ENCODE measurements around the gene KCNK10. TPM values are rescaled to one million over a fixed set of nuclear protein-coding genes. Genes with fewer than 3 reads are reported as not detected.

KCNK10 gene
- total RNA-seq, 1 donor from 2014 or later, result 1.4 TPM

DNA sequence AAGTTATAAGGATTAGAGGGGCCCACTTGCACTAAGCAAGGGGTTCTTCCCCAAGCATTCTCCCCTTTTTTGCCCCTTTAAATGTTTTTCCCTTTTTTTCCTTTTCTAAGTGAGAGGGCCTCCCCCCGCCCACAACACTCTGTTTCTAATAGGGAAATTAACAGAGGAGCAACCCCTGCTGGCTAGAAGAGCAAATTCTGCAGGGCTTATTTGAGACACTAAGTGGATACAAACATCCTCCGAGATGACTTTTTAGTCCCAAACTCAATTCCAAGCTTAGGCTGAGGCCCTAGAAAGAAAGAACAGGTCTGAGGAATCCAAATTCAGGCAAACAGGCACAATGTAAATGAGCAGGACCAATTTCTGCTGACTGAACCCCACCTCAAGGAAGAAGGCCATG lies 179.3 kb downstream of the KCNK10 start:
- no peaks in the 10 kb centered on the region for H3K9me3 Mint-ChIP-seq
- peaks cover 24% of the 10 kb centered on the region for H3K27me3 Mint-ChIP-seq

DNA sequence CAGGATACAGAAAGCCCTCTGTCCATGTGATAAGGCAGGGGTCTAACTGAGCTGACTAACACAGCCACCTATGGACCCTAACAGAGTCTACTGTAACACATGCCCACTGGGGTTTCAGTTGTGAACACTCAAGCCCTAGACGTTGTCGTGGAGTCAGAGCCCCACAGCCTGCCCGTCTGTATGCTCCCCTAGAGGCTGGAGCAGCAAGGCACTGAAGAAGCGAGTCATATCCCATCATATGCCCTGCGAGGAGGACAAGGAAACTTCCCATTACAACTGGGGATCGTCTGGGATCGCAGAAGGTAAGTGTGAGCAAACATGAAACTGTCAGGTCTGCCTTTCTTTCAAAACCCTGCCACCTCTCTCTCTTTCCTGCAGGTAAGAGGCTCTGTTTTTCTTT lies 180.1 kb downstream of the KCNK10 start:
- no peaks in the 10 kb centered on the region for H3K4me1 Mint-ChIP-seq (ENCODE audit: unreplicated experiment)
- H3K27me3 Mint-ChIP-seq, result peaks cover 20% of the 10 kb centered on the region
- no peak for DNase-seq (ENCODE audit: extremely low spot score, unreplicated experiment)
- no peaks in the 10 kb centered on the region for H3K9me3 Mint-ChIP-seq
- TF ChIP-seq, protein P1, sequence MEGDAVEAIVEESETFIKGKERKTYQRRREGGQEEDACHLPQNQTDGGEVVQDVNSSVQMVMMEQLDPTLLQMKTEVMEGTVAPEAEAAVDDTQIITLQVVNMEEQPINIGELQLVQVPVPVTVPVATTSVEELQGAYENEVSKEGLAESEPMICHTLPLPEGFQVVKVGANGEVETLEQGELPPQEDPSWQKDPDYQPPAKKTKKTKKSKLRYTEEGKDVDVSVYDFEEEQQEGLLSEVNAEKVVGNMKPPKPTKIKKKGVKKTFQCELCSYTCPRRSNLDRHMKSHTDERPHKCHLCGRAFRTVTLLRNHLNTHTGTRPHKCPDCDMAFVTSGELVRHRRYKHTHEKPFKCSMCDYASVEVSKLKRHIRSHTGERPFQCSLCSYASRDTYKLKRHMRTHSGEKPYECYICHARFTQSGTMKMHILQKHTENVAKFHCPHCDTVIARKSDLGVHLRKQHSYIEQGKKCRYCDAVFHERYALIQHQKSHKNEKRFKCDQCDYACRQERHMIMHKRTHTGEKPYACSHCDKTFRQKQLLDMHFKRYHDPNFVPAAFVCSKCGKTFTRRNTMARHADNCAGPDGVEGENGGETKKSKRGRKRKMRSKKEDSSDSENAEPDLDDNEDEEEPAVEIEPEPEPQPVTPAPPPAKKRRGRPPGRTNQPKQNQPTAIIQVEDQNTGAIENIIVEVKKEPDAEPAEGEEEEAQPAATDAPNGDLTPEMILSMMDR (conservative IDR thresholded peaks at IDR 0.05), result no peak
- H3K27ac Mint-ChIP-seq, result no peak overlapping the region
- no peaks in the 10 kb centered on the region for H3K36me3 Mint-ChIP-seq
- H3K4me3 Mint-ChIP-seq, result no peak overlapping the region

More for the DNA sequence above, 179.3 kb downstream of the KCNK10 start:
- Mint-ChIP-seq H3K4me1 (ENCODE audit: unreplicated experiment) (no peaks in the 10 kb centered on the region), H3K27ac (no peak overlapping the region), H3K4me3 (no peak overlapping the region), H3K36me3 (no peaks in the 10 kb centered on the region)
- TF ChIP-seq, protein P1 (conservative IDR thresholded peaks at IDR 0.05), result no peak
- no peak for DNase-seq (ENCODE audit: extremely low spot score, unreplicated experiment)

DNA sequence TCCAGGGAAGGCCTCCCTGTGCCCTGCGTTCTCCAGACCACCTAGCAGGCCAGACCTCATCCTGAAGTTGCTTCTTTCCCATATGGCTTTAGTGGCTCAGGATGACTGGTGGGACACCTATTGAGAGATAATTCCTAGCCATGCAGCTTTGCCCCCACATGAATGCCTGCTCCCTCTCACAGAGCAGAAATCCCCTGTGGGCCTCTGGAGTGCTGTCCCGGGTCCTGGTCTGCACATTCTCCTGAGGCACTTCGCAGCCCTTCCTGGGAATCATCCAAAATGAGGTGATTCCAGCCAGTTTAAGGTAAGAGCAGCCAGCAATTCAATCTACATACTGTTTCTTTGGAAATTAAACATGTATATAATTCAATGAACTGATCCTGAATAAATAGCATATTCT lies 182.2 kb downstream of the KCNK10 start:
- TF ChIP-seq, protein P1 (conservative IDR thresholded peaks at IDR 0.05), result no peak
- H3K4me1 Mint-ChIP-seq (ENCODE audit: unreplicated experiment), result no peaks in the 10 kb centered on the region
- H3K36me3 Mint-ChIP-seq, result no peaks in the 10 kb centered on the region
- no peak overlapping the region for H3K4me3 Mint-ChIP-seq
- DNase-seq (ENCODE audit: extremely low spot score, unreplicated experiment), result no peak
- H3K9me3 Mint-ChIP-seq, result no peaks in the 10 kb centered on the region
- H3K27me3 Mint-ChIP-seq, result peaks cover 17% of the 10 kb centered on the region
- no peak overlapping the region for H3K27ac Mint-ChIP-seq

DNA sequence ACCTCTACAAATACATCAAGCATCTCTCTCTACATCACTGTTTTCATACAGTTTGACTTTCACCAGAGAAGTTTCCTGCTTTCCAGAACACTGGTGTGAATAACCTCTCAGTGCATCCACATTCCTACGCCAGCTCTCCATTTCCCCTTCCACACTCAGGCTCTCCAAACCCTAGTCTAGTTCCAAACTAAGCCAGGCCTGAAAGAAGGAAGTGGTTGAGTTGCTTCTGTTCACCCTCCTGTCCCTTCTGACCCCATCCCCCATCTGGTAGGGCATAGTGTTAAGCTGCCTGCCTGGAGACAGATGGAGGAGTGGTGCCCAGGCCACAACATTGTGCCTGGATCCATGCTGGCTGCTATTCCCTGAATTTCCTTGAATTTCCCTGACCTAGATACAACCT lies 185.7 kb downstream of the KCNK10 start:
- Mint-ChIP-seq H3K36me3 (no peaks in the 10 kb centered on the region), H3K4me3 (no peak overlapping the region), H3K27ac (no peak overlapping the region), H3K4me1 (ENCODE audit: unreplicated experiment) (no peaks in the 10 kb centered on the region), H3K9me3 (peaks cover 5% of the 10 kb centered on the region), H3K27me3 (peaks cover 14% of the 10 kb centered on the region)
- no peak for DNase-seq (ENCODE audit: extremely low spot score, unreplicated experiment)
- TF ChIP-seq, protein P1 (conservative IDR thresholded peaks at IDR 0.05), result no peak

Other genes with a start within 250 kb of the KCNK10 start
- 13.5 and 16.2 TPM in 2 replicates for gene SPATA7, start 62.4 kb upstream of the KCNK10 start, total RNA-seq (ENCODE audit: low replicate concordance)
- gene PTPN21, start 231.7 kb upstream of the KCNK10 start, total RNA-seq (ENCODE audit: low replicate concordance), result 19.6 and 21.4 TPM in 2 replicates
- gene ZC3H14, start 239.8 kb upstream of the KCNK10 start, total RNA-seq (ENCODE audit: low replicate concordance), result 58.5 and 90.0 TPM in 2 replicates